Measurements from ENCODE around the gene RANBP3. TPM values are rescaled to one million over a fixed set of nuclear protein-coding genes. Genes with fewer than 3 reads are reported as not detected.

RANBP3 gene
- total RNA-seq, 1 donor from 2014 or later, result 70.8 TPM

GRCh38 chr19:5905114-5905778 is 72.7 kb downstream of the RANBP3 start:
- peaks cover 26% of the 10 kb centered on the region for H3K4me1 ChIP-seq
- H3K36me3 ChIP-seq, result peaks cover 26% of the 10 kb centered on the region
- H3K9me3 ChIP-seq, result no peaks in the 10 kb centered on the region
- peak overlapping the region; percentile 85 for H3K27ac ChIP-seq
- ATAC-seq (no peak), DNase-seq (no peak)
- peak overlapping the region; percentile 90 for H3K4me3 ChIP-seq
- intact Hi-C loops (cut with DNase I), result no loop called here
- no peaks in the 10 kb centered on the region for H3K27me3 ChIP-seq (ENCODE audit: low read depth)
- TF ChIP-seq CTCF (IDR thresholded peaks at IDR 0.05), result no peak

GRCh38 chr19:5904352-5905113 is 73.4 kb downstream of the RANBP3 start, which contains the start of gene VMAC:
Gene VMAC, plus strand, starts transcription at chr19:5904872. Its CDS starts 19 bp downstream, at chr19:5904891.
- Histone ChIP-seq H3K27ac (peak within 1 kb of the TSS; percentile 92), H3K4me3 (peak within 1 kb of the TSS; percentile 90), H3K27me3 (ENCODE audit: low read depth) (no peaks in the 10 kb centered on the region), H3K9me3 (no peaks in the 10 kb centered on the region), H3K36me3 (peaks cover 25% of the 10 kb centered on the region), H3K4me1 (peaks cover 26% of the 10 kb centered on the region)
- intact Hi-C loops (cut with DNase I), result no loop called here
- no peak for TF ChIP-seq CTCF (IDR thresholded peaks at IDR 0.05)
- ATAC-seq (peak; percentile 90 to 93), DNase-seq (peak; percentile 100)

GRCh38 chr19:5903624-5904351 is 74.2 kb downstream of the RANBP3 start, which contains the start of gene NDUFA11:
Gene NDUFA11, minus strand, starts transcription at chr19:5903790. Its CDS starts 82 bp downstream, at chr19:5903708.
- H3K27me3 ChIP-seq (ENCODE audit: low read depth), result no peaks in the 10 kb centered on the region
- TF ChIP-seq CTCF (IDR thresholded peaks at IDR 0.05), result no peak
- peak within 1 kb of the TSS; percentile 90 for H3K4me3 ChIP-seq
- H3K36me3 ChIP-seq, result peaks cover 19% of the 10 kb centered on the region
- no peaks in the 10 kb centered on the region for H3K9me3 ChIP-seq
- DNase-seq, result peak; percentile 99
- intact Hi-C loops (cut with DNase I), result no loop called here
- ATAC-seq, result peak; percentile 84 to 86
- peaks cover 26% of the 10 kb centered on the region for H3K4me1 ChIP-seq
- H3K27ac ChIP-seq, result peak within 1 kb of the TSS; percentile 92

- TF ChIP-seq CTCF (IDR thresholded peaks at IDR 0.05), result no peak
- H3K36me3 ChIP-seq, result peaks cover 16% of the 10 kb centered on the region
- H3K4me1 ChIP-seq, result peaks cover 26% of the 10 kb centered on the region
- H3K4me3 ChIP-seq, result peak overlapping the region; percentile 90
- intact Hi-C loops (cut with DNase I), result no loop called here
- ATAC-seq (no peak), DNase-seq (no peak)
- no peaks in the 10 kb centered on the region for H3K9me3 ChIP-seq
- no peaks in the 10 kb centered on the region for H3K27me3 ChIP-seq (ENCODE audit: low read depth)
- peak overlapping the region; percentile 92 for H3K27ac ChIP-seq
Measured at GRCh38 chr19:5903056-5903623, 74.8 kb downstream of the RANBP3 start.

GRCh38 chr19:5900976-5901375 is 77.0 kb downstream of the RANBP3 start:
- ATAC-seq, result no peak
- H3K9me3 ChIP-seq, result no peaks in the 10 kb centered on the region
- H3K36me3 ChIP-seq, result peaks cover 24% of the 10 kb centered on the region
- intact Hi-C loops (cut with DNase I), result no loop called here
- H3K27me3 ChIP-seq (ENCODE audit: low read depth), result no peaks in the 10 kb centered on the region
- H3K4me3 ChIP-seq, result no peak overlapping the region
- H3K4me1 ChIP-seq, result peaks cover 21% of the 10 kb centered on the region
- TF ChIP-seq CTCF (IDR thresholded peaks at IDR 0.05), result no peak
- DNase-seq, result no peak
- H3K27ac ChIP-seq, result no peak overlapping the region

All from lower lobe of right lung (tissue), 2 donors.